Thyroid gland (tissue), 4 donors: Measurements from ENCODE around the gene TRIM6. TPM values are rescaled to one million over a fixed set of nuclear protein-coding genes. Genes with fewer than 3 reads are reported as not detected.
"Not testable (repeated sequence)": the region's sequence is repeated elsewhere in the genome, so short reads cannot be mapped to it uniquely, and the experiment has no call there.

Experiments used
- DNase-seq, 2 donors: peaks; one replicate each; pipeline ENCODE4 v3.0.0-alpha.2; 2019
- H3K27ac ChIP-seq, 3 donors: fragments of 200-600 bp; sonication (generic); 1 replicate in 2 of 3; 2 replicates in 1 of 3; pipeline ENCODE4 v1.5.1; 2016 to 2019; ENCODE audit warnings: mild to moderate bottlenecking in 1 of 3, moderate library complexity in 1 of 3
- H3K27me3 ChIP-seq: fragments of 200-600 bp; sonication (generic); one replicate; pipeline ENCODE4 v1.5.1; 2019
- H3K36me3 ChIP-seq, 2 donors: fragments of 200-600 bp; sonication (generic); one replicate each; pipeline ENCODE4 v1.5.1; 2016 to 2019
- H3K4me1 ChIP-seq, 2 donors: fragments of 200-600 bp; sonication (generic); one replicate each; pipeline ENCODE4 v1.5.1; 2017 to 2019
- H3K4me3 ChIP-seq, 3 donors: fragments of 200-600 bp; sonication (generic); replicated peaks in 1 of 3; 1 replicate in 2 of 3; 2 replicates in 1 of 3; pipeline ENCODE4 v1.5.1; 2016; ENCODE audit warnings: mild to moderate bottlenecking in 1 of 3
- H3K9me3 ChIP-seq: fragments of 200-600 bp; sonication (generic); one replicate; pipeline ENCODE4 v1.5.1; 2017
- CTCF ChIP-seq, 6 experiments: fragments of 200-600 bp in 3 of 6; fragments of 450-650 bp in 3 of 6; sonication (generic) in 3 of 6; IDR thresholded peaks; one replicate each; pipeline ENCODE4 v1.5.1; 2016 to 2019; ENCODE audit warnings: antibody characterized with exemption in 6 of 6, mild to moderate bottlenecking in 2 of 6, inconsistent platforms in 1 of 6, moderate library complexity in 1 of 6
- POLR2A ChIP-seq, 2 donors: fragments of 450-650 bp; IDR thresholded peaks; one replicate each; pipeline ENCODE4 v1.6.1; 2017; ENCODE audit warnings: antibody characterized with exemption in 2 of 2, mild to moderate bottlenecking in 2 of 2, moderate library complexity in 1 of 2
- WGBS, 2 donors: methylation state at CpG; one replicate each; pipeline ENCODE4 v1.1.5; 2017; 5-methylcytosine and 5-hydroxymethylcytosine counted together
- intact Hi-C: fragments of 100-400 bp; cut with DNase I; formaldehyde crosslinking; loops from one replicate; pipeline ENCODE4 v1.15.1; 2023
- total RNA-seq, 4 donors: library from RNA; depleted of rRNA; stranded (reverse); fragments of >200 nt; gene quantifications; one replicate each; pipeline ENCODE4 v1.2.3, GENCODE V29; 2016

The TRIM6 gene
- total RNA-seq, 4 donors from 2014 or later, result 7.1 to 9.6 (median 9.2) TPM

- Histone ChIP-seq H3K36me3 (no peaks in the 10 kb centered on the region), H3K27me3 (no peaks in the 10 kb centered on the region), H3K4me3 (no peak overlapping the region), H3K27ac (peak overlapping the region in 1 of 3 donors; percentile 55), H3K9me3 (no peaks in the 10 kb centered on the region), H3K4me1 (peaks cover 8 to 12% of the 10 kb centered on the region in 2 donors)
- DNase-seq, result peak; percentile 56 to 63
- 32 to 48% methylated on average over 5 of the region's 5 CpGs for WGBS, 2 donors
- intact Hi-C loops, result loop anchor here (10.0 kb wide), 1 partner anchor 72 kb away; no protein-coding TSS in a partner anchor
- TF ChIP-seq POLR2A (IDR thresholded peaks at IDR 0.05), result no peak
- no peak for TF ChIP-seq CTCF (IDR thresholded peaks at IDR 0.05)
These were observed 3.8 kb upstream of the TRIM6 start for GRCh38 chr11:5592615-5593014.

GRCh38 chr11:5593146-5593545 lies 3.3 kb upstream of the TRIM6 start:
- peak overlapping the region in 2 of 3 donors; percentile 55 to 65 for H3K27ac ChIP-seq
- whole genome bisulfite sequencing, 2 donors, result 26 to 38% methylated on average over 1 of the region's 1 CpG
- TF ChIP-seq CTCF (IDR thresholded peaks at IDR 0.05) (no peak), POLR2A (IDR thresholded peaks at IDR 0.05) (no peak)

GRCh38 chr11:5597953-5598352 lies 1.5 kb downstream of the TRIM6 start:
- Histone ChIP-seq H3K4me1 (peaks cover 14 to 28% of the 10 kb centered on the region in 2 donors), H3K4me3 (no peak overlapping the region), H3K9me3 (no peaks in the 10 kb centered on the region), H3K36me3 (no peaks in the 10 kb centered on the region), H3K27ac (no peak overlapping the region), H3K27me3 (no peaks in the 10 kb centered on the region)
- TF ChIP-seq POLR2A (IDR thresholded peaks at IDR 0.05), result no peak
- no peak for TF ChIP-seq CTCF (IDR thresholded peaks at IDR 0.05)
- WGBS, 2 donors, result 32 to 47% methylated on average over 3 of the region's 3 CpGs
- peak; percentile 27 to 35 for DNase-seq
- intact Hi-C loops, result loop anchor here (10.0 kb wide), 1 partner anchor 67 kb away; no protein-coding TSS in a partner anchor

More at GRCh38 chr11:5593146-5593545, 3.3 kb upstream of the TRIM6 start:
- no peaks in the 10 kb centered on the region for H3K27me3 ChIP-seq
- no peaks in the 10 kb centered on the region for H3K9me3 ChIP-seq
- DNase-seq, result no peak
- H3K36me3 ChIP-seq, result no peaks in the 10 kb centered on the region
- intact Hi-C loops, result loop anchor here (10.0 kb wide), 1 partner anchor 72 kb away; no protein-coding TSS in a partner anchor
- H3K4me1 ChIP-seq, result peaks cover 13 to 17% of the 10 kb centered on the region in 2 donors
- H3K4me3 ChIP-seq, result no peak overlapping the region

- Histone ChIP-seq H3K4me3 (no peak overlapping the region), H3K27ac (peak overlapping the region in 2 of 3 donors; percentile 25 to 44), H3K9me3 (no peaks in the 10 kb centered on the region), H3K27me3 (no peaks in the 10 kb centered on the region), H3K36me3 (no peaks in the 10 kb centered on the region), H3K4me1 (peaks cover 11 to 25% of the 10 kb centered on the region in 2 donors)
- DNase-seq, result peak; percentile 80 to 84
- intact Hi-C loops, result no loop called here
- 22 to 26% methylated on average over 9 of the region's 9 CpGs for WGBS, 2 donors
- TF ChIP-seq POLR2A (IDR thresholded peaks at IDR 0.05), result no peak
- peak in 5 of 6 experiments; percentile 39 to 91 (median 75) for TF ChIP-seq CTCF (IDR thresholded peaks at IDR 0.05)
These were observed 4.0 kb downstream of the TRIM6 start for GRCh38 chr11:5600374-5600851.

- H3K36me3 ChIP-seq, intact Hi-C loops, H3K4me3 ChIP-seq, DNase-seq, H3K27ac ChIP-seq, H3K9me3 ChIP-seq, H3K27me3 ChIP-seq: not testable (repeated sequence)
- H3K4me1 ChIP-seq, result peaks cover 7 to 15% of the 10 kb centered on the region in 2 donors
- WGBS, 2 donors, result 90 to 96% methylated on average over 4 of the region's 4 CpGs
These were observed 6.4 kb downstream of the TRIM6 start for GRCh38 chr11:5602791-5603190.
